IMR-90 (cell line): ENCODE data around the gene RXFP2. TPM values are rescaled to one million over a fixed set of nuclear protein-coding genes. Genes with fewer than 3 reads are reported as not detected.

ENCODE experiments used
- ATAC-seq: fragments of 200-7000 bp; cut with Tn5 transposase; 2 replicates; pipeline ENCODE4 v1.9.1; 2020; ENCODE audit warnings: low read depth, mild to moderate bottlenecking, moderate library complexity
- BruUV-seq: library from RNA; stranded (reverse); fragments of 400-500 nt; replicated peaks from 2 replicates; lab custom pipeline; 2021; lab: Mats Ljungman, UMichigan
- CTCF ChIA-PET: fragments of 300-600 bp; formaldehyde crosslinking; extraction: SDS; loops from one replicate; lab custom pipeline; 2021; ENCODE audit warnings: antibody characterized with exemption; lab: Yijun Ruan, JAX
- POLR2A ChIA-PET: fragments of 300-600 bp; sonication (Branson Sonifier 250); formaldehyde crosslinking; loops from one replicate; lab custom pipeline; 2022; ENCODE audit warnings: antibody characterized with exemption; ENCODE audit not compliant: unreplicated experiment; lab: Charles Lee
- DNase-seq: peaks from one replicate; pipeline ENCODE4 v3.0.0; 2013
- H2AFZ ChIP-seq: replicated peaks from 2 replicates; pipeline ENCODE3; 2013; ENCODE audit warnings: low read length, mild to moderate bottlenecking; ENCODE audit not compliant: poor library complexity
- H2AK5ac ChIP-seq: 2 replicates; pipeline ENCODE4 v1.6.1; 2013; ENCODE audit warnings: low read depth, low read length, inconsistent platforms
- H2AK9ac ChIP-seq: replicated peaks from 2 replicates; pipeline ENCODE3; 2013; ENCODE audit warnings: mild to moderate bottlenecking, low read depth, low read length, moderate library complexity; ENCODE audit not compliant: poor library complexity
- H2BK120ac ChIP-seq: 2 replicates; pipeline ENCODE4 v1.6.1; 2013; ENCODE audit warnings: low read depth, low read length, inconsistent platforms
- H2BK15ac ChIP-seq: 3 replicates; pipeline ENCODE4 v1.6.1; 2013; ENCODE audit warnings: low read depth, low read length, inconsistent platforms
- H2BK20ac ChIP-seq: 2 replicates; pipeline ENCODE4 v1.6.1; 2013; ENCODE audit warnings: low read depth, mild to moderate bottlenecking, inconsistent platforms, low read length, moderate library complexity
- H2BK5ac ChIP-seq: 2 replicates; pipeline ENCODE4 v1.6.1; 2013; ENCODE audit warnings: mild to moderate bottlenecking, low read depth, low read length, inconsistent platforms; ENCODE audit not compliant: poor library complexity, severe bottlenecking
- H3K14ac ChIP-seq: replicated peaks from 2 replicates; pipeline ENCODE4 v1.6.1; 2013; ENCODE audit warnings: low read depth, low read length, inconsistent platforms
- H3K18ac ChIP-seq: 2 replicates; pipeline ENCODE4 v1.6.1; 2013; ENCODE audit warnings: low read depth, low read length, control low read depth
- H3K23ac ChIP-seq: 2 replicates; pipeline ENCODE4 v1.6.1; 2013; ENCODE audit warnings: low read depth, low read length, inconsistent platforms
- H3K27ac ChIP-seq: 2 replicates; pipeline ENCODE4 v1.5.1; 2013; ENCODE audit warnings: mild to moderate bottlenecking, control low read depth, low read length; ENCODE audit not compliant: insufficient read depth
- H3K27me3 ChIP-seq: 2 replicates; pipeline ENCODE4 v1.6.1; 2013; ENCODE audit warnings: low read length; ENCODE audit not compliant: control insufficient read depth, insufficient read depth
- H3K36me3 ChIP-seq: 2 replicates; pipeline ENCODE4 v1.6.1; 2013; ENCODE audit warnings: low read length, mixed read lengths; ENCODE audit not compliant: control insufficient read depth, insufficient read depth
- H3K4ac ChIP-seq: 2 replicates; pipeline ENCODE4 v1.6.1; 2013; ENCODE audit warnings: low read depth, low read length, inconsistent platforms
- H3K4me1 ChIP-seq: 2 replicates; pipeline ENCODE4 v1.6.1; 2013; ENCODE audit warnings: low read length, mixed read lengths; ENCODE audit not compliant: control insufficient read depth, insufficient read depth
- H3K4me2 ChIP-seq: 2 replicates; pipeline ENCODE4 v1.6.1; 2013; ENCODE audit warnings: low read depth, mild to moderate bottlenecking, control low read depth, low read length, moderate library complexity
- H3K4me3 ChIP-seq: 2 replicates; pipeline ENCODE4 v1.5.1; 2013; ENCODE audit warnings: low read depth, mild to moderate bottlenecking, control low read depth, low read length, moderate library complexity; ENCODE audit not compliant: insufficient read depth
- H3K56ac ChIP-seq: 2 replicates; pipeline ENCODE4 v1.6.1; 2013; ENCODE audit warnings: low read length, inconsistent platforms; ENCODE audit not compliant: insufficient read depth; ENCODE audit errors: extremely low read depth
- H3K79me1 ChIP-seq, 2 experiments: 2 replicates each; pipeline ENCODE4 v1.6.1; 2013; ENCODE audit warnings: low read length in 2 of 2, inconsistent platforms in 1 of 2, low read depth in 1 of 2
- H3K9ac ChIP-seq: 2 replicates; pipeline ENCODE4 v1.6.1; 2013; ENCODE audit warnings: low read depth, low read length, control low read depth
- H3K9me1 ChIP-seq: 2 replicates; pipeline ENCODE4 v1.6.1; 2013; ENCODE audit warnings: low read length, inconsistent platforms; ENCODE audit not compliant: insufficient read depth
- H3K9me3 ChIP-seq: 2 replicates; pipeline ENCODE4 v1.6.1; 2013; ENCODE audit warnings: low read length; ENCODE audit not compliant: control insufficient read depth, insufficient read depth
- H4K20me1 ChIP-seq: 2 replicates; pipeline ENCODE4 v1.6.1; 2013; ENCODE audit warnings: low read length, inconsistent platforms; ENCODE audit not compliant: insufficient read depth
- H4K5ac ChIP-seq: 2 replicates; pipeline ENCODE4 v1.6.1; 2013; ENCODE audit warnings: mild to moderate bottlenecking, low read depth, low read length, control low read depth
- H4K8ac ChIP-seq, 2 experiments: 2 replicates each; pipeline ENCODE4 v1.6.1; 2013; ENCODE audit warnings: low read depth in 2 of 2, low read length in 2 of 2, control low read depth in 1 of 2, inconsistent platforms in 1 of 2
- H4K91ac ChIP-seq: 2 replicates; pipeline ENCODE4 v1.6.1; 2013; ENCODE audit warnings: low read depth, low read length, inconsistent platforms; ENCODE audit not compliant: insufficient read depth
- CEBPB ChIP-seq: IDR thresholded peaks from 2 replicates; pipeline ENCODE4 v1.6.1; 2012; ENCODE audit warnings: low read depth, low read length, improper control_type of control experiment
- CTCF ChIP-seq: conservative IDR thresholded peaks from 2 replicates; pipeline ENCODE4 v1.5.1; 2012; ENCODE audit warnings: mild to moderate bottlenecking, low read depth, low read length, improper control_type of control experiment
- MAFK ChIP-seq: IDR thresholded peaks from 2 replicates; pipeline ENCODE4 v1.6.1; 2012; ENCODE audit warnings: low read depth, low read length, improper control_type of control experiment
- NFE2L2 ChIP-seq: fragments of 150-350 bp; IDR thresholded peaks from 2 replicates; pipeline ENCODE4 v1.6.1; 2016; ENCODE audit warnings: low read depth, mild to moderate bottlenecking, low read length
- POLR2A ChIP-seq: IDR thresholded peaks from 2 replicates; pipeline ENCODE4 v1.6.1; 2012; ENCODE audit warnings: mild to moderate bottlenecking, low read depth, low read length
- RFX5 ChIP-seq: IDR thresholded peaks from 2 replicates; pipeline ENCODE4 v1.8.0; 2012; ENCODE audit warnings: low read depth, mild to moderate bottlenecking, low read length, moderate library complexity
- SMC3 ChIP-seq: fragments of 150-350 bp; IDR thresholded peaks from 2 replicates; pipeline ENCODE4 v1.6.1; 2016; ENCODE audit warnings: low read depth, mild to moderate bottlenecking, antibody characterized with exemption, low read length, moderate library complexity
- dilution Hi-C: fragments of 300-500 bp; cut with HindIII; formaldehyde crosslinking; loops from one replicate; pipeline ENCODE4 v1.14.3; 2018; ENCODE audit warnings: low sequenced_read_pairs; ENCODE audit not compliant: unreplicated experiment
- in situ Hi-C: fragments of 300-500 bp; cut with MboI; formaldehyde crosslinking; loops from 3 replicates; pipeline ENCODE4 v1.14.3; 2019; ENCODE audit warnings: low sequenced_read_pairs, inconsistent platforms, mixed read lengths
- intact Hi-C: fragments of 100-400 bp; cut with micrococcal nuclease; formaldehyde crosslinking; loops from 2 replicates; pipeline ENCODE4 v1.10.0; 2022
- polyA plus RNA-seq, 3 experiments: library from polyadenylated mRNA; depleted of rRNA; stranded (reverse); fragments of >200 nt; gene quantifications; 2 replicates each; pipeline ENCODE4 v1.2.3, GENCODE V29; 2012; ENCODE audit warnings: low replicate concordance in 1 of 3
- total RNA-seq: library from RNA; depleted of rRNA; stranded (reverse); fragments of >200 nt; gene quantifications from 2 replicates; pipeline ENCODE4 v1.2.3, GENCODE V29; 2012
- TF ChIP-seq, protein P1 (sequence below): fragments of 150-350 bp; IDR thresholded peaks from 2 replicates; pipeline ENCODE4 v1.6.1; 2017; ENCODE audit warnings: mild to moderate bottlenecking, antibody characterized with exemption, low read length, low read depth
- TF ChIP-seq, protein P2 (sequence below): fragments of 150-350 bp; IDR thresholded peaks from 2 replicates; pipeline ENCODE4 v1.6.1; 2016; ENCODE audit warnings: low read depth, mild to moderate bottlenecking, low read length, moderate library complexity, borderline replicate concordance

The RXFP2 gene
- total and polyA plus RNA-seq, 2 of the 4 experiments (the other 2 are of a cell fraction): not detected

DNA sequence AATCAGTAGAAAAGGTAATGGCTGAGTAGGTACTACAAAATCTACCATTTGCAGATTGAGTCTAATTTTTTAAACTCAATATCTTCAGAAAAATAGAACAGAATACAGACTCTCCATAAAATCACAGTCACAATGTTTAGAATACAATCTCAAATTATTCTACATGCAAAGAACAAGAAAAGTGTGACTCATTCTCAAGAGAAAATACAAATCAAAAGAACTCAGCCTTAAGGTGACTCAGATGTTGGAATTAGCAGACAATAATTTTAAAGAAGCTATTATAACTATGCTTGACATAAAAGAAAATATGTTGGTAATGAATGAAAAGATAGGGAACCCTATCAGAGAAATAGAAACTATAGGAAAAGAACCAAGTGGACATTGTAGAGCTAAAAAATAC, 78.9 kb downstream of the RXFP2 start:
- Histone ChIP-seq H3K14ac (no peak overlapping the region), H3K9ac (no peak overlapping the region), H3K9me1 (no peaks in the 10 kb centered on the region), H3K36me3 (no peaks in the 10 kb centered on the region), H3K79me1 (no peaks in the 10 kb centered on the region), H2BK5ac (no peak overlapping the region), H2AK5ac (no peak overlapping the region), H3K4me3 (no peak overlapping the region), H2BK120ac (no peak overlapping the region), H4K5ac (no peak overlapping the region), H3K27ac (no peak overlapping the region), H4K8ac (no peak overlapping the region), H2AK9ac (no peak overlapping the region), H3K4me2 (no peak overlapping the region), H4K91ac (no peak overlapping the region), H2BK20ac (no peak overlapping the region), H4K20me1 (no peaks in the 10 kb centered on the region), H3K27me3 (peaks cover 3% of the 10 kb centered on the region), H3K18ac (no peak overlapping the region), H3K9me3 (0 out of 2 replicates have a peak, but pooled peaks cover 5% of the 10 kb centered on the region), H2BK15ac (no peak overlapping the region), H3K23ac (no peak overlapping the region), H2AFZ (no peak overlapping the region), H3K4me1 (no peaks in the 10 kb centered on the region), H3K4ac (no peak overlapping the region), H3K56ac (no peak overlapping the region)
- POLR2A ChIA-PET: no interaction called here
- DNase-seq (no peak), ATAC-seq (no peak)
- TF ChIP-seq, protein P1, sequence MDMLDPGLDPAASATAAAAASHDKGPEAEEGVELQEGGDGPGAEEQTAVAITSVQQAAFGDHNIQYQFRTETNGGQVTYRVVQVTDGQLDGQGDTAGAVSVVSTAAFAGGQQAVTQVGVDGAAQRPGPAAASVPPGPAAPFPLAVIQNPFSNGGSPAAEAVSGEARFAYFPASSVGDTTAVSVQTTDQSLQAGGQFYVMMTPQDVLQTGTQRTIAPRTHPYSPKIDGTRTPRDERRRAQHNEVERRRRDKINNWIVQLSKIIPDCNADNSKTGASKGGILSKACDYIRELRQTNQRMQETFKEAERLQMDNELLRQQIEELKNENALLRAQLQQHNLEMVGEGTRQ: no peak
- TF ChIP-seq POLR2A: no peak
- TF ChIP-seq, protein P2, sequence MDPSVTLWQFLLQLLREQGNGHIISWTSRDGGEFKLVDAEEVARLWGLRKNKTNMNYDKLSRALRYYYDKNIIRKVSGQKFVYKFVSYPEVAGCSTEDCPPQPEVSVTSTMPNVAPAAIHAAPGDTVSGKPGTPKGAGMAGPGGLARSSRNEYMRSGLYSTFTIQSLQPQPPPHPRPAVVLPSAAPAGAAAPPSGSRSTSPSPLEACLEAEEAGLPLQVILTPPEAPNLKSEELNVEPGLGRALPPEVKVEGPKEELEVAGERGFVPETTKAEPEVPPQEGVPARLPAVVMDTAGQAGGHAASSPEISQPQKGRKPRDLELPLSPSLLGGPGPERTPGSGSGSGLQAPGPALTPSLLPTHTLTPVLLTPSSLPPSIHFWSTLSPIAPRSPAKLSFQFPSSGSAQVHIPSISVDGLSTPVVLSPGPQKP: no peak
- no peak for TF ChIP-seq CEBPB
- no peak for TF ChIP-seq NFE2L2
- TF ChIP-seq RFX5: no peak
- no peak for TF ChIP-seq CTCF
- no peak for TF ChIP-seq SMC3
- no peak for TF ChIP-seq MAFK
- CTCF ChIA-PET: no interaction called here
- intact Hi-C loops (no loop called here), in situ Hi-C loops (no loop called here), dilution Hi-C loops (no loop called here)
- BruUV-seq: no TSS peak
